GM18868 (cell line): ENCODE data around the gene STARD13.
A peak's percentile ranks its signal among the peaks of the same experiment; 100 is the strongest.

ENCODE experiments used
- ATAC-seq: cut with Tn5 transposase; IDR thresholded peaks from one replicate; pipeline ENCODE4 v1.9.1; 2021; ENCODE audit warnings: mild to moderate bottlenecking, moderate library complexity; ENCODE audit not compliant: unreplicated experiment

STARD13 gene

DNA sequence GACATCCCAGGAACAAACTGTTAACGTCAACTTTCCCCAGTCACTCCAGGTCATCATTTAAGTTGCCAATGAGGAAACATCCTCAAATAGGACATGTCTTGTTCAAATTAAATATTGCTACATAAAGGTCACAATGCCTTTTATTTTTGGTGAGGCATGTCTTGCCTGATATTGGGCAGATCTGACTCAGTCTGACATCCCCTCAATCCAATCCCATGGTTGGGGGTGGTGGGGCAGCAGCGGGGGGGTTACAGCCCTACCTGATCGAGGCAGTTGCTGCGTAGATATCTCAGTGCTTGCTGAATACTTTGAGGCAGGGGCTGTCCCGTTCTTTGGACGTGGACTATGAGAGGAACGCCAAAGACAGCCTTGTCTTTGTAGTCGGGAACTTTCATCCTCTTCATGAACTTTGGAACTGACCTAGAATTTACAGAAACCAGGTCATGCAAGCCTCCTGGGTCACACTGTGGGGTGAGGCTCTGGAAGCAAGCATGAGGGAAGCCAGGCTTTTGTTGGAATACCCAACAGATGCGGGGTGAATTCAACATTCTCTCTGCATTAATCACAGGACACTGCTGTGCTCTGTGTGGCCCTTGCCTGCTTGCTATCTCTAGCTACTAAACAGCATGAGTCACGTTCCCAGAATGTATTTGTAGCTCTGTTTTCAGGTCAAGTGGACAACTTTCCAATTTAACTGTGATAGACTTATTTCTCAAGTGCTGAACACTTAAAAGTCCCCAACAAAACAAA lies 159.6 kb downstream of the STARD13 start:
- no peak for ATAC-seq

DNA sequence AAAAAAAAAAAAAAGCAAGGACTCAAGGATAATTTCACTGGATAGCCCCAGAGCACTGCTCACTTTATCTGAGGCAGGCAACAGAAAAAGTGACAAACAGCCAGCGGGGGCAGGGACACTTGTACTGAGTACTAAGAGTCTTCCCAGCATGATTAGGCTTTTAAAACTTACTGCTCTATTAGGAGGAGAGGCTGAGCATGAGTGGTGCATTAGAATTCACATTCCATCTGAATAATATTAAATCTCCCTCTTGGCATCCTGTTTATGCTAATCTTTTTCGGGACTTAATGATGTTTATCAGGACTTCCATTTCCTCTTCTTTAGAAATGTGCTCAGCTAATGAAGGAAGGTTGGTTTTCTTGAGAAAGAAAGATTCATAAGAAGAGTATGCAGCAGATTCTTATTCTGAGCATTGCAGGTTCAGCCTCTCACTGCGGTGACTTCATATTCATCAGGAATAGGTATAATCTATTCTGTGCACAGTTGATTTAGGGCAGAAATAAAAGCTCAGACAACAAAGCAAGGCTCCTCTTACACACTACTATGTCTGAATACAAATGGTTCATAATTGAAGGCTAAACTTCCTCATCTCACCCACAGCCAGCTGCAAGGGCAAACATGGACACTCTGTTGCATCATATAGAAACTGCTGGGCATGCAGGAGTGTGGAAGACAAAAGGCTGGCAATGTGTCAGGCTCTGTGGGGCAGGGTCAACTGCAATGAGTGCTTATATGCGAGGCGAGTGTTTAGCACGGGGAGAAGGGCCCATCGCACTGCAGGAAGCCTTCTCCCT lies 162.3 kb downstream of the STARD13 start:
- ATAC-seq: peak; percentile 41

DNA sequence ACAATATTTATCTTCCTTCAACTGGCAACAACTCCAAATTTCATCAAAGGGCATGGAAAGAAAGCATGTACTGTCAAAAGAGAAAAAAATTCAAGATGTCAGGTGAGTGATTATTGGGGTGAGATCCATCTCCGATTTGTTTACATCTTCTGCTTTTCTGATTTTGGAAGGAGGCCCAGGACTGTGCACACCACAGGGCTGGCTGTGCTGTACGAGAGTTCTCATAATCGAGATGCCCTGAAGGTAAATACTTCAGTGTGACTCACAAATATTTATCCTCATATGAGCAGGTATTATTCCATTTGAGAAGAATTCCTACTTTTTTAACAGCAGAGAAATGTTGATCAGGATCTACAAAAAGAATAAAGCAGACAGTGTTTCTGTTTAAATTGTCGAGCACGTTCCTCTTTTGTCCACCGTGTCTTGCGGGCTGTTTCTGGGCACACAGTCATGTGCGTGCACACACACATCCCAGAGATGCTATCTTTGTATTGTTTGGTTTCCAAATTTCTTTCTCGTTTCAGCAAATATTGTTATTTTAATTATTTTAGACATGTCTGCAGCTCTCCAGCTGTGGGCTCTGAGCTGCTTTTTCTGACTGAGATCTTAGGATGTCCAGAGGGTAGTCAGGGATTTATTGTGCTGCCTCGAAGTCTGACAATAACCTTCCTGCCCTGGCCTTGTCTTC lies 165.6 kb downstream of the STARD13 start:
- ATAC-seq: no peak

DNA sequence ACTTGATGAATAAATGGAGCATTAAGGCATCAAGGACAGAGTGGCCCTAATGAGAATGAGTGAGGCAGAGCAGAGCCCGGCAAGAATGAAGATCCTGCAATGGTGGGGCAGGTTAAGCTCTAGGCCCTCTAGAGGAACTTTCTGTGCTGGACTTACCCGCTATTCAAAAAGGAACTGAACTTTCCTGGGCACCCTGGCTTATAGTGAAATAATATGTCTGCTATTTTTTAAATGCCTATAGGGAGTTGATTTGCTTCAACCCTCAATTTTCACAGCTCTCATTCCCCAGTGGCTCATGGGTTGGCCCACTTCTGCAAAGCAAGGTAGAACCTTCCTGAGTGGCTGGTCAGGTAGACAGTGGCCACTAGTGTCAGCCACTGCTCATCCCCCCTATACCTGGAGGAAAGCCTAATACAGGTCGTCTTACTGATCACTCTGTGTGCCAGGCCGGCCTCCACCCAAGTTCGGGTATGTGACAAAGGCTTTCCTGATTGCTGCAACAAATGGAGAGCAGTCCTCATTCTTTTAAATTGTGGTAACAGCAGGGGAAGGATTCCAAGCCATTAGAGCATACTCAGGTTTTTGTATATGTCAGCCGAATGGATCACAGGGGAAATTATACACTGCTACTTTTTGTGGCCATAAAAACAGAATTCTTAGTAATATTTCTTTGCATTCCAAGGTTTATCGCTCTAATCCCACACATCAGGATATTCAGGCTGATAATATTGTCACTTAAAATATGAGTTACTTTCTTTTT lies 166.4 kb downstream of the STARD13 start:
- ATAC-seq: no peak

DNA sequence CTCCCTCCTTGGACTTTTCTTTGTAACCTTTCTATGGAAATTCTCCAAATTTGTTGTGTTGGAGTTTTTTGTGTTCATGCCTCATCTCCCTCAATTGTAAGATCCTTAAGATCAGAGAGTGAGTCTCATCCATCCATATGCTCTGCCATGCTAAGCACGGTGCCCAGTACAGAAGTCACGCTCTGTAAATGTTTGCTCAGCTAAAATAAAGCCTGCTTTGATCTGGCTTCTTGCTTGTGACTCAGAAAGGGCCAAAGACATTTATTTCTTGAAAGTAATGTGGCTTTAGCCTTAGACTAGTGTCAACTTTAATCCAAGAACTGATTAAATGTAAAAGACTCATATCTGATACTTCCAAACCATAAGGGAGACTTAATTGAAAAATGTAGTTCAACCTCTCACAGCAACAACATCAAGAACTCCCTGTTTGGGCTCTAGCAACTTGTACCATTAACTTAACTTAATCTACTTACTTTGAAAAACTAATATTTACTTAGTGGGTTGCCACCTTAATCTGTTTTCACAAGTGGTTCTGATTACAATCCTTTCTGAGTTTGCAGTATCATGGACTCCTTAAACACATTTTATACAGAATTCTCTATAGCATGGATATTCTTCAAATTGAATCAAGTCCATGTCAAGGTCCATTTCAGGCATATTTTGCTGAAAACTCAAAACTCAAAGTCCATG lies 169.1 kb downstream of the STARD13 start:
- peak; percentile 45 for ATAC-seq

DNA sequence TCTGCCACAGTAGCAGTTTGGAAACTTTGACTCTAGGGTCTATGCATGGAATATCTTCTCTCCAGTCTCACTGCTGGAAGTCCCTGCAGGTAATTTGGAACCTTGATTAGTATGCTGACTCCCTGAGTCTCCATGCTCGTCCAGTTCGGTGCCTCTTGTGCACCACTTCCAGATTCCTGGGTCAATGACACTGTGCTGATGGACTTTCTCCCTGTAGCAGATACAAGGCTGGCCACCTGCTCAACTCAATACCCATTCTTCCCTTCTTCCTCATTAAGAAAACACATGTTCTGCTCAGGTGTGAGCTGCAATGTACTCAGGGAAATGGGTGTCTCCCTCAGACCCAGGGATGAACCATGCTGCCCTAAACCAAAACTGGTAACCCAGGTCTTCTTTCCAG lies 170.3 kb downstream of the STARD13 start:
- no peak for ATAC-seq

DNA sequence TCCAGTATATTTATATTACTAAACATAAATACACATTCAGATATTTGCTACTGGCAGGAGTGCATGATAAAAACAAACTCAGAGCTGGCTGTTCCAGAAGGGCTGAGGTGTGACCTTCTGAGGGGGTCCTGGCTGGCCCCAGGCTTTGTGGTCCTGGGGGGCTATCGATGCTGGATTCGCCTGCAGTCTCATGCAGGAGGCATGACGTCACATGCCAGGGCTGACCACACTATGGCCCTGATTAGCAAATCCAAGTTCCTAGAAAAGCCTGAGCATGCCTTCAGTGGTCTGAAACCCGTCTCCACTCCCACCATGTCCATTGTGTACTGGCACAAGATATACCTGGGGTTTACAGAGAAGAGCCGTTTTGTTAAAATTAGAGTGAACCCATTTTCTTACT lies 171.4 kb downstream of the STARD13 start:
- ATAC-seq: no peak

DNA sequence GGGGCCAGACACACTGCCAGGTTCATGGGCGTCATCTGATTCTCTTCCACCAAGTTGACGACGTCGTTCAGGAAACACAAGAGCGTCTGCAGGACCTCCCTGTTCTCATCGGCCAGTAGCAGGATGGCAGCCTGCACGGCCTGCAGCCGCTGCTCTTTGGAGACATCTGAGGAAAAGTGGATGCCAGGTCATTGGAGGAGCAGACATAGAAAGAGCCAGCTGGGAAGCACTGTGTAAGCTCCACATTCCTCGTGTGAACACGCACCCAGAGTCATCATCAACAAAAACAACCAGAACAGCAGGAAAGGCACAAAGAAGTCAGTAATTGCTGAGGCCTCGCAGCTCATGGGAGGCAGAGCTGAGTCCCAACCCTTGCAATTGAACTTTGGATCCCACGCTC lies 172.8 kb downstream of the STARD13 start:
- ATAC-seq: no peak

DNA sequence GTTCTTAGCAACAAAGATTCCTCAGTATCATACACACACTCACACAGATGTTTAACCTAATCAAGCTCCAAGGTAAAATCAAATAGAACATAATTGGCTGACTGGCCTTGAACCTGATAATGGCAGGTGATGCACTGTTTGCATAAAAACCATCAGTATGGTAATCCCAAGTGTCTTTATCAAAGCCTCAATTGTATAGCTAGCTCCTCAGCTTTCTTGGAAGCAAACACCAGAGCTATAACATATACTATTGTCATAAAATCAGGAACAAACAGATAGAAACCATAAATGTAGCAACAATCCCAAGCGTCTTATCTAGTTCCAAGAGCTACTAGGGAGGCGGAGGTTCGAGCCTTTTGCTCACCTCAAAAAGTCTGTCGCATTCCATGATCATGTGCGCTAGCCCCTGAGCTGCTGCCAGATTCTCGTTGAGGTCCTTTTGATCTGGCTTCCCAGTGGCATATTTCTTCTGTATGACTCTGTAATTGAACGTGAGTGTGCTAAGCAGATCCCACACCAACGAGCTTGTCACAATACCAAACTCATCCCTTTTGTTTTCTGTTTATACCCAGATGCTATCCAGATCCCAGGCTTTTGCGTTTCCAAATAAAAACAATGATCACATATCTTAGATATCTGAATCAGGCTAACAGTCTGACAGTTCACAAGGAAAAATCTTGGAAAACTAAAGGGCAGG lies 174.0 kb downstream of the STARD13 start:
- peak; percentile 8 for ATAC-seq

DNA sequence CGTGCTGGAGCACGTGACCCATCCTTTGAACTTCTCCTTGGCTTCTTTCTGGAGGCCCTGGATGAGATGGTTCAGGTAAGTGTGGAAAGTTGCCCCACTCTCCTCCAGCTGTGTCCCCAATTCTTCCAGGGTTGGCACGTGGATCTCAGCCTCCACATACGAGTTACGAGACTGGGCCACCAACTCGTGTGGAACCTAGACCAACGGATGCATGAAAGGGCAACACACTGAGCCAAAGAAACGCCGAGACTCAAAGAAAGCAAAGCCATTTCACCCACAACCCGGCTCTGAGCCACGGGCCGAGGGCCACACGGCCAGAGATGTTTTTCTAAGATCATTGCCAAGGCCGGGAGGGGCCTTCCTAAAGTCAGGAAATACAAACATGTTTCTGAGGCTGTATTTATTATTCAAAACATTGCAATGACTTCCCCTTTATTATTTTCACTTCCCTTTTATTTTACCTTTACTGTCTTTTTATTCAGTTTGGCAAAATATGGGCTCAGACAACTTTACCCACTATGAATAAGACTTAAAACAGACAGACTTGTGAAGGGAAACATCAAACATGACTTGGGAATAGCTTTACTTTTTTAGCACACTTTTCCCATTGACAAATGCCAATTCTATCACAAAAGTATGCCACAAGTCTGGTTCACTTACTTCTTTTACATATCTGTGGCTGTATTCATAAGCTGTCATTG lies 174.7 kb downstream of the STARD13 start:
- peak; percentile 45 for ATAC-seq

DNA sequence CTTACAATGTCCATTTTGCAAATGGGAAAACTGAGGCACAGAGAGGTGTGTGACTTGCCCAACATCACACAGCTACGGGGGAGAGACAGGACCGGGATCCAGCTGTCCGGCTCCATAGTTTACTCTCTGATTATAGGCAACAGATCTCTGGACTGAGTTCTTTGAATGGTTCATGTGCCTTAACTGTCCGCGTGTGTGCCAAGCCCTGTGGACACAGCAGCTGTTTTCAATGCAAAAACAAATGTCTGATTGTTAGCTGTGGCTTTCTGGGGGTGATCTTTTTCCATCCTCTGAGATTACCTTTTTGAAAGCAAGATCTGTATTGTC lies 175.2 kb downstream of the STARD13 start:
- no peak for ATAC-seq

DNA sequence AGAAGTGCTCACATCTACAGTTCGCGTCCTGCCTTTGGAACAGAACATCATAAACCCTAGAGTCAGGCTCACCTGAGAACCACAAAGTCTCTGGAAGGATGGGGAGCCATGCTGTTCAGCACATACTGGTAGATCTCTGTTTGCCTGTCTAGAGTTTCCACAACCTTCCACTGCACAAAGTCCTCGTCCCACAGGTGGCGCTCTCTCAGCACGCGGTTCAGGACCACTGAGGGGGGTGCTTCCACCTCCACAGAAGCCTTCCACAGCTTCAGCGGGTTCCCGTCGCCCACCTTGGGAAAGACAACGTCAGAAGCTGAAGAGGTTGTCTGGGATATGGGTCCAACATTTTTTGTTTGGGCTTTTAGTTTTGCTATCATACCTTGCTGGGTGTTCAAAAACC lies 175.8 kb downstream of the STARD13 start:
- ATAC-seq: peak; percentile 36

DNA sequence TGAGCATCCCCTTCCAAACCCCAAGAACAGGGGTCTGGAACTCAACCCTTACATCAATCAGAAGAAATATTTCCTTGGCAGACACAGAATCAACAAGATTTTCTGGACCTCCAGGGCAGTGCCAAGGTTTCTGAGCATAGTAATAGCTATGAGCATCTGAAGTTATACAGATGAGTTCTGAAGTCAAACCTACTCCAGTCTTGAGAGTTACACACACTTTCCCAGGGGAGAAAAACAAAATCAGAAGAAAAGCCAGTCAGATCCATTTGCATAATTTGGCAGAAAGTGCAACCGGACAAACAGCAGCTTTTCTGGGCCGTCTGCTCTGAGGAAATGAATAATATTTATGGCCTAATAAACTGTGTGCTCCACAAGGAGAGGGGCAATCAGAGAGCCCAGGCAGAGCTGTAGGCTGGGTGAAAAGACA lies 176.3 kb downstream of the STARD13 start:
- ATAC-seq: no peak

DNA sequence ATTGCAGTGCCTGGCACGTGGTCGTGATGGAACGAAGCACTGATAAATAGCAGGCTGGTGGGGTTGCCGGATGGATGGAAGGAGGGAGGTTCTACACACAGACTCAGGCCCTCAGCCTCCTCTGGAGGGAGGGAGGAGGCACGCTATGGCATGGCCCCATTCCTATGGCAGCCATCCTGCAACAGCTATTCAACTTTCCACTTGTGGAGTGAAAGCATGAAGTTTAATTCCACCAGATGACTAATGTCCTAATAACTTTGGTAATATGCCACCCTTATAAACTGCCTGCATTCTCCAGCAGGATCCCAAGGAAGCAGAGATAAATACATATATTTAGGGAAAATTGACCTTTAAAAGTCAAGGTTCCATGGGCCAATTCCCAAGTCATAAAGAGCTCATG lies 176.9 kb downstream of the STARD13 start:
- ATAC-seq: no peak

DNA sequence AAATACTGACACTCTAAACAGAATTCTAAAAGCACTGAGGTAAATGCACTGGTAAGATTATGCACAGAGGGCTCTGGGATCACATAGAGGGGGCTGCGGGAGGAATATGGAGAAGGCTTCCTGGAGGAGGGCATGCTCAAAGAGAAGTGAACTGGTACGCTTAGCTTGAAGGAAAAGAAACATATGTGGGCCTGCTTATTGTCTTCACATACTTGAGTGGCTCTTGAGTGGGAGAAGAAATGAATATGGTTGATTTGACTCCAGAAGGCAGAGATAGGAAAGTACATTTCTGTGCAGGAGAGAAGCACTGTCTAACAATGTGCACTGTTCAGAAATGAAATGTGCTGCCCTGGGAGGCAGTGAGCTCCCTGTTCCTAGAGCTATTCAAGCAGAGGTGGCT lies 178.2 kb downstream of the STARD13 start:
- ATAC-seq: peak; percentile 1

DNA sequence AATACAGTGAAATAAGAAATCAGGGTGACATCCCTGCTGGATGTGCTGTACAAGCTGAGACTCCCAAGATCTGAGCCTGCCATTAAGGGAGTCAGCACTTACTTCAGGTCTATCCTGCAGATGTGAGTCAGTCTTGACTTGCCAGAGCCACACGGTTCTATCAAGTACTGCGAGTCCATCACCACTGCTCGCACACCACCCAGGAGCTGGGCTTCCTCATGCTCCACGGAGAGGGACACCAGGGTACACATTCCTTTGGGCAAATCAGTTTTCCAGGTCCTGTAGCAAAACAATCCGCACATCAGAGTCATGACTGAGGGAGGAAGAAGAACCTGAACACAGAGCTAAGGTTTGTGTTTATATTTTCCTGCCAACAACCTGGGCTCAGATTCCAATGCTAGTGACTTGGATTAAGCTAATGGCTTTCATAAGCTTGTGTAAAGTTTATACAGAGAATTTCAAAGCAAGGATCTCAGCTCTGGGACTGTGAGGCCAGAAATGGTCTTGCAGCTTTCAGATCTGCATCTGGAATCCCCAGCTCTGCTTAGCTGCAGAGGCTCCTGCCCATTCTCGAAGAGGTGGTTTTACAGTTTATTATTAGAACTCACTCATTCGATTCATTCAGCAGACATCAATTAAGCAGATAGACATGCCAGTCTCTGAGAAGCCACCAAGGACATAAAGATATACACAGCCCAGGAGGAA lies 178.7 kb downstream of the STARD13 start:
- peak; percentile 52 for ATAC-seq

DNA sequence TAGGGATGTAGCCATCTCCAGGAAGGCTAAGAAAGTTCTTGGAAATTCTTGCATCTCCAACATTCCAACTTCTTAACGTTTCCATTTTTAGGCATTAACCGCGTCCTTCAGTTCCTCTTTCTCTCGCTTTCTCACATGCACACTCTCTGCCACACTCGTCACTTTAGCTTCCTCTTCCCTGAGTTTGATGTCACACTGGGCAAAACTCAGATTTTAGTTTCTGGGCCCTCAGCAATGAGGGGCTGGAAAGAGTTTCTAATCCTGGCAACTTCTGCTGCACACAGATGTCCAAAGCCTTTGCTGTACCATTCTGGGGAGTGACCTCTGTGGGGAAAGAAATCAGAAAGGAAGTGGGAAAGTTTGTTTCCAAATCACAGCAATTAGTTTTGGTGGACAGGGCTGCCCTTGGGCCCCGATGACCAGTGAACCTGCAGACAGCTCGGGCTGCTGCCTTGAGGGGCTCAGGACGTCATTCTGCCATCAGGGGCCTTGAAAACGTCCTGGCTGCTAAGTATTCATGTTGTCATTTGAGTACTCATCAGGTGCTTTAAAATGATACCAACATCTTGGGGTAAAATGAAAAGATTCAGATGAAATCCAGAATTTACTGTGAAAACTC lies 180.1 kb downstream of the STARD13 start:
- ATAC-seq: peak; percentile 37

DNA sequence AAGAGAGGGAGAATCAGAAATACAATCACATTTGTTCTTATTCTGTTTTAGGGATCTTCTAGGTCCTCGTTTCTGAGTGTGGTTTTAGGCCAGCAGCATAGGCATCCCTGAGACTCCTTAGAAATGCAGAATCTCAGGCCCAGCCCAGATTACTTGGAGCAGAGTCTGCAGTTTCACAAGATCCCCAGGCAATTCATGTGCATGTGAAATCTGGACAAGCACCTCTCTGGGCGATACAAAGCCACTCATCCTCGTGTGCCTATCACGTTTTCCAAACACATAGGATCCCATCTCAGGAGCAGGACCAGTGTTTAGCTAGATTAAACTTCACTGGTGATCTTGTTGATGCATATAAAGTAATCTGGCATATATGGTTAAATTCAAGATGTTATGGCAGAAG lies 182.1 kb downstream of the STARD13 start:
- no peak for ATAC-seq
